ENCODE data around the gene TP53BP1. TPM values are rescaled to one million over a fixed set of nuclear protein-coding genes. Genes with fewer than 3 reads are reported as not detected.

Gene TP53BP1
- total RNA-seq: 62.9 TPM

- peak; percentile 93 for DNase-seq
These were observed at the start of gene TP53BP1 for GRCh38 chr15:43492673-43493601. TSS of gene TP53BP1 (minus strand) at chr15:43493156. CDS start at chr15:43493043, 113 bp downstream.

DNA sequence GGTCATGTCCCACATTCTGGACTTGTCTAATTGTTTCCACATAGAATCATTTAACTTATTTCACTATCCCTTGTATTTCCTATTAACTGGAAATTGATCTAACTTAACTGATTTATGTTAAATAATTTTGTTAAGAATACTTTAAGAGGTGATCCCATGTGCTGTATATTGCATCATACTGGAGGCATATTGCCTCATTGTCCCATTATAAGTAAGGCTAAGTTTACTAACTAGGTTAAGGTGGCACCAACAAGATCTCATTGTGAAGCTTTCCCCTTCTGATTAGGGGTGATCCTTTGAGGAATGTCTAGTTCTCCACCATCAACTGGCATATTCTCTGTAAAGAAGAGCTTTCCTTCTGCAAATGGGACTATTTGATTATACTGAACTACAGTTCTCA, 48.8 kb upstream of the TP53BP1 start:
- DNase-seq: no peak

DNA sequence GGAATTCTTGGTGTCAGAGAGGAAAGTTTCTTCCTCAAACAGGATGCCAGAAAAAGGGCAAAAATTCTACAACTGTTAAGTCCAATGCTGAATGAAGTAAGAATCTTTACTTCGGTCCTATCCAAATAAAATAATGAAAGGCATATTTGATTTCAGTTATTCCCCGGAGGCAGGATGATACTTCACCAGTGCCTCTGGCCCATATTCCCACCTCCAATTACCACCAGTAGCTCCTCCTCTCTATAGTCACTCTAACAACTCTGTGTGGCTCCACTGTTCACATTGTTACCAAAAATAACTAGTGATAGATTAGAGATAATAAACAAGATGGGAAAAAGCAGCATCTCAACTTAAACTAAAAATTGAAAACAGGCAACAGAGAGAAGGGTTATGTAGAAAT, 45.1 kb upstream of the TP53BP1 start:
- DNase-seq: peak; percentile 7

DNA sequence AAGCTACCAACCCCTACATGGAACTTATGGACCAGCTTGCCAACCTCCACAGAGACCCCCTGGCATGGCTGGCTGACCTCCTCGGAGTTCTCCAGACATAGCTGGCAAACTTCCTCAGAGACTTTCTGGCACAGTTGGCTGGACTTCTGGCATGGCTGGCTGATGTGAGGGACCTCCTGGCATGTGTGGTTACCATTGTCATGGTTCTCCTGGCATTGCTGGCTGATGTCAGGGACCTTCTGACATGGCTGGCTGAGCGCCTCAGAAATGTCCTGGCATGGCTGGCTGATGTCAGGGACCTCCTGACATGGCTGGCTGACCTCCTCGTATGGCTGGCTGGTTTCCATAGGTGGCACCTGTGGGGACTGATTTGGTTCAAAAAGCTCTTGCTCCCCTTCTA, 41.9 kb upstream of the TP53BP1 start:
- no peak for DNase-seq

DNA sequence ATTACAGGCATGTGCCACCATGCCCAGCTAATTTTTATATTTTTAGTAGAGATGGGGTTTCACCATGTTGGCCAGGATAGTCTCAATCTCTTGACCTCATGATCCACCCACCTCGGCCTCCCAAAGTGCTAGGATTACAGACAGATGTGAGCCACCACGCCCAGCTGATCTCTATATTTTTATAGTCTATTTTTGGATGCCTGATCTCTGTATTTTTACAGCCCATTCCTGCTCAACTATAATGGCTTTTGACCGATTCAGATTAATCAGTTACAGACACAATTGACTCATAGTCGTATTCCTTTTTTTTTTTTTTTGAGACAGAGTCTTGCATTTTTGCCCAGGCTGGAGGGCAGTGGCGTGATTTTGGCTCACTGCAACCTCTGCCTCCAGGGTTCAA, 39.9 kb upstream of the TP53BP1 start:
- DNase-seq: peak; percentile 10

GRCh38 chr15:43531018-43531670, 38.2 kb upstream of the TP53BP1 start:
- DNase-seq: peak; percentile 36

DNA sequence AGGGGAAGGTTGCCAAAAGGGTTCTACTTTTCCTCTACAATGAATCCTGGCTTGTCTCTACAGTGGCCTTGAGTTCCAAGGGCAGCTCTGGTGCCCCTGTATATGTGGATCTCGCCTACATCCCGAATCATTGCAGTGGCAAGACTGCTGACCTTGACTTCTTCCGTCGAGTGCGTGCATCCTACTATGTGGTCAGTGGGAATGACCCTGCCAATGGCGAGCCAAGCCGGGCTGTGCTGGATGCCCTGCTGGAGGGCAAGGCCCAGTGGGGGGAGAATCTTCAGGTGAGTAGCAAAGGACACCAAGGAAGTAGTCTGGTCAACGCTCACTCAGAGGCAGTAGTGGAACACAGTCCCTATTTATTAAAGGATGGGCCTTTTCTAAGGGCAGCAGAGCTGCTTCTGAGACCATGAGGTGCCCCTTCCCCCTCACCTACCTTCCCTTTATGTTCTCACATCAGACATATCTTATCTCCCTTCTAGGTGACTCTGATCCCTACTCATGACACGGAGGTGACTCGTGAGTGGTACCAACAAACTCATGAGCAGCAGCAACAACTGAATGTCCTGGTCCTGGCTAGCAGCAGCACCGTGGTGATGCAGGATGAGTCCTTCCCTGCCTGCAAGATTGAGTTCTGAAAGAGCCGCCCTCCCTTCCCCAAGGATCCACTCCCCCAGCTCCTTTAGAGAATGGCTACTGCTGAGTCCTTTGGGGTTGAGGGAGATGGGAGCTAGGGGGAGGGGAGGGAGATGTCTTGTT, 36.8 kb upstream of the TP53BP1 start:
- DNase-seq: no peak

GRCh38 chr15:43529141-43529540, 36.2 kb upstream of the TP53BP1 start:
- no peak for DNase-seq

DNA sequence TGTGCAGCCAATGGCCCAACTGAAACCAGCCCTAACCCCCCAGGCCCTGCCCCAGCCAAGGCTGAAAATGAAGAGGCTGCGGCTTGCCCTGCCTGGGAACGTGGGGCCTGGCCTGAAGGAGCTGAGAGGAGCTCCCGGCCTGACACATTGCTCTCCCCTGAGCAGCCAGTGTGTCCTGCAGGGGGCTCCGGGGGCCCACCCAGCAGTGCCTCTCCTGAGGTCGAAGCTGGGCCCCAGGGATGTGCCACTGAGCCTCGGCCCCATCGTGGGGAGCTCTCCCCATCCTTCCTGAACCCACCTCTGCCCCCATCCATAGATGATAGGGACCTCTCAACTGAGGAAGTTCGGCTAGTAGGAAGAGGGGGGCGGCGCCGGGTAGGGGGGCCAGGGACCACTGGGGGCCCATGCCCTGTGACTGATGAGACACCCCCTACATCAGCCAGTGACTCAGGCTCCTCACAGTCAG, 35.6 kb upstream of the TP53BP1 start:
- no peak for DNase-seq

- no peak for DNase-seq
These were observed 35.0 kb upstream of the TP53BP1 start for GRCh38 chr15:43527802-43528541.

GRCh38 chr15:43527016-43527801, 34.3 kb upstream of the TP53BP1 start:
- DNase-seq: no peak

DNA sequence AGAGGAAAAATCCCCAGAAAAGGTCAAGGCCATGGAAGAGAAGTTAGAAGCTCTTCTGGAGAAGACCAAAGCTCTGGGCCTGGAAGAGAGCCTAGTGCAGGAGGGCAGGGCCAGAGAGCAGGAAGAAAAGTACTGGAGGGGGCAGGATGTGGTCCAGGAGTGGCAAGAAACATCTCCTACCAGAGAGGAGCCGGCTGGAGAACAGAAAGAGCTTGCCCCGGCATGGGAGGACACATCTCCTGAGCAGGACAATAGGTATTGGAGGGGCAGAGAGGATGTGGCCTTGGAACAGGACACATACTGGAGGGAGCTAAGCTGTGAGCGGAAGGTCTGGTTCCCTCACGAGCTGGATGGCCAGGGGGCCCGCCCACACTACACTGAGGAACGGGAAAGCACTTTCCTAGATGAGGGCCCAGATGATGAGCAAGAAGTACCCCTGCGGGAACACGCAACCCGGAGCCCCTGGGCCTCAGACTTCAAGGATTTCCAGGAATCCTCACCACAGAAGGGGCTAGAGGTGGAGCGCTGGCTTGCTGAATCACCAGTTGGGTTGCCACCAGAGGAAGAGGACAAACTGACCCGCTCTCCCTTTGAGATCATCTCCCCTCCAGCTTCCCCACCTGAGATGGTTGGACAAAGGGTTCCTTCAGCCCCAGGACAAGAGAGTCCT, 33.4 kb upstream of the TP53BP1 start:
- no peak for DNase-seq

- DNase-seq: no peak
These were observed 32.2 kb upstream of the TP53BP1 start for GRCh38 chr15:43525131-43525530.

DNA sequence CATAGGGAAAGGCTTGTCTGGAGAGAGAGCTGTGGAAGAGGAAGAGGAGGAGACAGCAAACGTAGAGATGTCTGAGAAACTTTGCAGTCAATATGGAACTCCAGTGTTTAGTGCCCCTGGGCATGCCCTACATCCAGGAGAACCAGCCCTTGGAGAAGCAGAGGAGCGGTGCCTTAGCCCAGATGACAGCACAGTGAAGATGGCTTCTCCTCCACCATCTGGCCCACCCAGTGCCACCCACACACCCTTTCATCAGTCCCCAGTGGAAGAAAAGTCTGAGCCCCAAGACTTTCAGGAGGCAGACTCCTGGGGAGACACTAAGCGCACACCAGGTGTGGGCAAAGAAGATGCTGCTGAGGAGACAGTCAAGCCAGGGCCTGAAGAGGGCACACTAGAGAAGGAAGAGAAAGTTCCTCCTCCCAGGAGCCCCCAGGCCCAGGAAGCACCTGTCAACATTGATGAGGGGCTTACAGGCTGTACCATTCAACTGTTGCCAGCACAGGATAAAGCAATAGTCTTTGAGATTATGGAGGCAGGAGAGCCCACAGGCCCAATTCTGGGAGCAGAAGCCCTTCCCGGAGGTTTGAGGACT, 31.4 kb upstream of the TP53BP1 start:
- DNase-seq: no peak

DNA sequence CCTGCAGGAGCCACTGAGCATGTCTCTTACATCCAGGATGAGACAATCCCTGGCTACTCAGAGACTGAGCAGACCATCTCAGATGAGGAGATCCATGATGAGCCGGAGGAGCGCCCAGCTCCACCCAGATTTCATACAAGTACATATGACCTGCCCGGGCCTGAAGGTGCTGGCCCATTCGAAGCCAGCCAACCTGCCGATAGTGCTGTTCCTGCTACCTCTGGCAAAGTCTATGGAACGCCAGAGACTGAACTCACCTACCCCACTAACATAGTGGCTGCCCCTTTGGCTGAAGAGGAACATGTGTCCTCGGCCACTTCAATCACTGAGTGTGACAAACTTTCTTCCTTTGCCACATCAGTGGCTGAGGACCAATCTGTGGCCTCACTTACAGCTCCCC, 30.7 kb upstream of the TP53BP1 start:
- no peak for DNase-seq

- no peak for DNase-seq
These were observed 29.3 kb upstream of the TP53BP1 start for GRCh38 chr15:43522247-43522646.

DNA sequence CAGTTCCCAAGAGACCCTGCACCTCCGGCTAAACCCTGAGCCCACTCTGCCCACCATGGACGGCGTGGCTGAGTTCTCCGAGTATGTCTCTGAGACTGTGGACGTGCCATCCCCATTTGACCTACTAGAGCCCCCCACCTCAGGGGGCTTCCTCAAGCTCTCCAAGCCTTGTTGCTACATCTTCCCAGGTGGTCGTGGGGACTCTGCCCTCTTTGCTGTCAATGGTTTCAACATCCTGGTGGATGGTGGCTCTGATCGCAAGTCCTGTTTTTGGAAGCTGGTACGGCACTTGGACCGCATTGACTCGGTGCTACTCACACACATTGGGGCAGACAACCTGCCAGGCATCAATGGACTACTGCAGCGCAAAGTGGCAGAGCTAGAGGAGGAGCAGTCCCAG, 28.5 kb upstream of the TP53BP1 start:
- no peak for DNase-seq

- no peak for DNase-seq
These were observed 27.2 kb upstream of the TP53BP1 start for GRCh38 chr15:43520138-43520537.

- DNase-seq: no peak
These were observed 26.2 kb upstream of the TP53BP1 start for GRCh38 chr15:43519196-43519595.

- DNase-seq: peak; percentile 36
These were observed 25.3 kb upstream of the TP53BP1 start for GRCh38 chr15:43518197-43518761.
